SK-N-SH (cell line): ENCODE results near the gene PTPN18. TPM values are rescaled to one million over a fixed set of nuclear protein-coding genes. Genes with fewer than 3 reads are reported as not detected.

ENCODE experiments used
- CTCF ChIA-PET: fragments of 300-600, 350-600 bp; formaldehyde crosslinking; extraction: SDS; loops from one replicate; lab custom pipeline; 2021; lab: Yijun Ruan, JAX
- POLR2A ChIA-PET: fragments of 350-600 bp; sonication (Branson Sonifier 250); formaldehyde crosslinking; extraction: SDS; loops from one replicate; lab custom pipeline; 2020; ENCODE audit warnings: antibody characterized with exemption, inconsistent platforms; lab: Yijun Ruan, JAX
- DNase-seq: peaks from one replicate; pipeline ENCODE4 v3.0.0; 2012
- H2AFZ ChIP-seq: fragments of 200-600 bp; sonication (generic); 2 replicates; pipeline ENCODE4 v1.8.1; 2016; ENCODE audit warnings: antibody characterized with exemption, mild to moderate bottlenecking, low read depth
- H3F3A ChIP-seq: fragments of 200-600 bp; sonication (generic); replicated peaks from 2 replicates; pipeline ENCODE3; 2016; ENCODE audit warnings: antibody characterized with exemption, mild to moderate bottlenecking; ENCODE audit not compliant: insufficient read depth
- H3K27ac ChIP-seq, 2 experiments: fragments of 200-500 bp in 1 of 2; fragments of 200-600 bp in 1 of 2; sonication (Bioruptor generic) in 1 of 2; sonication (generic), shearing (Covaris generic) in 1 of 2; 2 replicates each; pipeline versions ENCODE4 v1.5.1 to v1.6.1; 2014 to 2016; ENCODE audit warnings: low read depth in 2 of 2, inconsistent platforms in 1 of 2, low read length in 1 of 2, mild to moderate bottlenecking in 1 of 2, mixed read lengths in 1 of 2
- H3K27me3 ChIP-seq: fragments of 200-600 bp; sonication (generic), shearing (Covaris generic); 2 replicates; pipeline ENCODE4 v1.6.1; 2016; ENCODE audit warnings: mixed run types; ENCODE audit not compliant: insufficient read depth
- H3K36me3 ChIP-seq, 2 experiments: fragments of 200-500 bp in 1 of 2; fragments of 200-600 bp in 1 of 2; sonication (Bioruptor generic) in 1 of 2; sonication (generic) in 1 of 2; replicated peaks in 1 of 2; 2 replicates each; pipeline versions ENCODE3 to v1.5.1; 2014 to 2016; ENCODE audit warnings: low read length in 1 of 2, mild to moderate bottlenecking in 1 of 2; ENCODE audit not compliant: insufficient read depth in 2 of 2, control insufficient read depth in 1 of 2
- H3K4me1 ChIP-seq, 2 experiments: fragments of 200-500 bp in 1 of 2; fragments of 200-600 bp in 1 of 2; sonication (Bioruptor generic) in 1 of 2; sonication (generic), shearing (Covaris generic) in 1 of 2; 2 replicates each; pipeline versions ENCODE4 v1.5.1 to v1.6.1; 2014 to 2016; ENCODE audit warnings: low read depth in 1 of 2, low read length in 1 of 2, mixed run types in 1 of 2; ENCODE audit not compliant: insufficient read depth in 2 of 2, control insufficient read depth in 1 of 2
- H3K4me2 ChIP-seq: fragments of 200-600 bp; sonication (generic), shearing (Covaris generic); 2 replicates; pipeline ENCODE4 v1.6.1; 2017; ENCODE audit warnings: mixed run types
- H3K4me3 ChIP-seq, 2 experiments: fragments of 200-500 bp in 1 of 2; fragments of 200-600 bp in 1 of 2; sonication (Bioruptor generic) in 1 of 2; sonication (generic), shearing (Covaris generic) in 1 of 2; 2 replicates each; pipeline versions ENCODE4 v1.5.1 to v1.8.1; 2014 to 2016; ENCODE audit warnings: low read depth in 2 of 2, inconsistent platforms in 1 of 2, low read length in 1 of 2, mild to moderate bottlenecking in 1 of 2, mixed read lengths in 1 of 2, moderate library complexity in 1 of 2
- H3K79me2 ChIP-seq: fragments of 200-600 bp; sonication (generic); 2 replicates; pipeline ENCODE4 v1.8.1; 2017; ENCODE audit warnings: mild to moderate bottlenecking; ENCODE audit not compliant: insufficient read depth
- H3K9ac ChIP-seq: fragments of 200-600 bp; sonication (generic); 2 replicates; pipeline ENCODE4 v1.6.1; 2017; ENCODE audit warnings: mixed run types
- H3K9me2 ChIP-seq: fragments of 200-600 bp; sonication (generic); 2 replicates; pipeline ENCODE4 v1.6.1; 2017; ENCODE audit warnings: mixed run types
- H3K9me3 ChIP-seq: fragments of 200-600 bp; sonication (generic); 2 replicates; pipeline ENCODE4 v1.6.1; 2017; ENCODE audit warnings: mixed run types, mild to moderate bottlenecking, moderate library complexity
- H4K20me1 ChIP-seq: fragments of 200-600 bp; sonication (generic); 2 replicates; pipeline ENCODE4 v1.6.1; 2017; ENCODE audit warnings: mild to moderate bottlenecking, mixed run types; ENCODE audit not compliant: insufficient read depth
- CHD2 ChIP-seq: fragments of 150-350 bp; IDR thresholded peaks from 2 replicates; pipeline ENCODE4 v1.6.1; 2018; ENCODE audit warnings: low read length; ENCODE audit not compliant: partially characterized antibody
- EP300 ChIP-seq, 2 experiments: IDR thresholded peaks; 2 replicates each; pipeline versions ENCODE4 v1.4.0 to v1.6.1; 2012; ENCODE audit warnings: borderline replicate concordance in 1 of 2, low read depth in 1 of 2, low read length in 1 of 2
- FOXM1 ChIP-seq: IDR thresholded peaks from 2 replicates; pipeline ENCODE4 v1.4.0; 2012; ENCODE audit warnings: low read depth, mild to moderate bottlenecking
- GABPA ChIP-seq: IDR thresholded peaks from 2 replicates; pipeline ENCODE4 v1.4.0; 2012; ENCODE audit warnings: low read depth, mild to moderate bottlenecking
- JUND ChIP-seq: IDR thresholded peaks from 2 replicates; pipeline ENCODE4 v1.4.0; 2012
- MEF2A ChIP-seq: IDR thresholded peaks from 2 replicates; pipeline ENCODE4 v1.4.0; 2012; ENCODE audit warnings: low read depth, borderline replicate concordance
- NRF1 ChIP-seq: IDR thresholded peaks from 2 replicates; pipeline ENCODE4 v1.6.1; 2012; ENCODE audit warnings: low read depth, mild to moderate bottlenecking, low read length
- RCOR1 ChIP-seq: fragments of 150-350 bp; IDR thresholded peaks from 2 replicates; pipeline ENCODE4 v1.6.1; 2017; ENCODE audit warnings: antibody characterized with exemption, low read length
- RFX5 ChIP-seq: IDR thresholded peaks from 2 replicates; pipeline ENCODE4 v1.6.1; 2012; ENCODE audit warnings: mild to moderate bottlenecking, improper control_type of control experiment, low read length
- RXRA ChIP-seq: IDR thresholded peaks from 2 replicates; pipeline ENCODE4 v1.4.0; 2012; ENCODE audit warnings: low read depth, mild to moderate bottlenecking, borderline replicate concordance
- SIN3A ChIP-seq: IDR thresholded peaks from 2 replicates; pipeline ENCODE4 v1.6.1; 2012; ENCODE audit warnings: low read depth, mild to moderate bottlenecking, low read length, moderate library complexity, borderline replicate concordance
- SMC3 ChIP-seq: IDR thresholded peaks from 2 replicates; pipeline ENCODE4 v1.6.1; 2012; ENCODE audit warnings: low read depth, low read length, improper control_type of control experiment
- TAF1 ChIP-seq: IDR thresholded peaks from 2 replicates; pipeline ENCODE4 v1.6.1; 2012; ENCODE audit warnings: low read depth, mild to moderate bottlenecking, low read length, moderate library complexity, borderline replicate concordance
- TCF12 ChIP-seq: IDR thresholded peaks from 2 replicates; pipeline ENCODE4 v1.4.0; 2012
- TEAD4 ChIP-seq: IDR thresholded peaks from 2 replicates; pipeline ENCODE4 v1.4.0; 2012; ENCODE audit warnings: mild to moderate bottlenecking, borderline replicate concordance; ENCODE audit not compliant: insufficient read depth
- WGBS: methylation state at CpG from one replicate; pipeline ENCODE4 v1.1.6; 2017; ENCODE audit warnings: low lambda C conversion rate; 5-methylcytosine and 5-hydroxymethylcytosine counted together
- polyA plus RNA-seq, 3 experiments: library from polyadenylated mRNA; depleted of rRNA; stranded (reverse); fragments of >200 nt; gene quantifications; 2 replicates each; pipeline ENCODE4 v1.2.3, GENCODE V29; 2012
- TF ChIP-seq, protein P1 (sequence below): IDR thresholded peaks from 2 replicates; pipeline ENCODE4; 2012
- TF ChIP-seq, protein P2 (sequence below): IDR thresholded peaks from 2 replicates; pipeline ENCODE4 v1.4.0; 2012; ENCODE audit warnings: low read depth, borderline replicate concordance
- TF ChIP-seq, protein P3 (sequence below): fragments of 150-350 bp; IDR thresholded peaks from 2 replicates; pipeline ENCODE4 v1.6.1; 2016; ENCODE audit warnings: mild to moderate bottlenecking, low read depth, low read length
- TF ChIP-seq, protein P4 (sequence below): fragments of 200-600 bp; sonication (generic); IDR thresholded peaks from 2 replicates; pipeline ENCODE4 v1.6.1; 2017; ENCODE audit warnings: antibody characterized with exemption, mild to moderate bottlenecking, moderate library complexity

Gene PTPN18
- polyA plus RNA-seq, 1 of the 3 experiments (the other 2 are of a cell fraction): 30.4 TPM

DNA sequence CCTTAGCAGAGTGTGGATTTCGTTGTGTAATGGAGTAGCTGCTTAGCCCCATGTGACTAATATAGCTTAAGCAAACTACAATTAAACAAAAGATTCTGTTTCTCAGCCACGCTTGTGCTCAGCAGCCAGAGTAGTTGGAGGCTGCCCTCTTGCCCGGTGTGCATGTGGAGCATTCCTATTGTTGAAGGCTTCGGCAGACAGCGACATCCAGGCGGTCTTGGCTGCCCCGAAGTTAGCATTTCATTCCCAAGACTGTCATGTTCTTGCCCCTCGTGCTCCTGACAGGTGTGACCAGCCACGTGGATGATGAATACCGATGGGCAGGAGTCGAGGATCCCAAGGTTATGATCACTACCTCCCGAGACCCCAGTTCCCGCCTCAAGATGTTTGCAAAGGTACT lies 10.8 kb upstream of the PTPN18 start:
- no peaks in the 10 kb centered on the region for H3K9me2 ChIP-seq
- H3K4me3 ChIP-seq: no peak overlapping the region
- no peaks in the 10 kb centered on the region for H3K27me3 ChIP-seq
- peaks cover 9% of the 10 kb centered on the region; the same call in 1 of the 2 replicates for H4K20me1 ChIP-seq
- peaks cover 30 to 48% of the 10 kb centered on the region in 2 experiments for H3K36me3 ChIP-seq
- peaks cover 20% of the 10 kb centered on the region for H3K79me2 ChIP-seq
- ChIA-PET CTCF (interaction anchor here (1.2 kb wide), 1 partner anchor 10 kb away, joined by 4 read pairs; the partner anchor contains the start of gene PTPN18), POLR2A (interaction anchor here (4.8 kb wide), 1 partner anchor 10 kb away, joined by 38 read pairs; the partner anchor contains the start of gene PTPN18)
- H3K4me2 ChIP-seq: no peak overlapping the region
- TF ChIP-seq TCF12 (no peak), TEAD4 (no peak), RCOR1 (no peak), TAF1 (no peak), SMC3 (no peak), RFX5 (no peak), FOXM1 (no peak), CHD2 (no peak), SIN3A (no peak), GABPA (no peak), RXRA (no peak), MEF2A (no peak)
- TF ChIP-seq, protein P1, sequence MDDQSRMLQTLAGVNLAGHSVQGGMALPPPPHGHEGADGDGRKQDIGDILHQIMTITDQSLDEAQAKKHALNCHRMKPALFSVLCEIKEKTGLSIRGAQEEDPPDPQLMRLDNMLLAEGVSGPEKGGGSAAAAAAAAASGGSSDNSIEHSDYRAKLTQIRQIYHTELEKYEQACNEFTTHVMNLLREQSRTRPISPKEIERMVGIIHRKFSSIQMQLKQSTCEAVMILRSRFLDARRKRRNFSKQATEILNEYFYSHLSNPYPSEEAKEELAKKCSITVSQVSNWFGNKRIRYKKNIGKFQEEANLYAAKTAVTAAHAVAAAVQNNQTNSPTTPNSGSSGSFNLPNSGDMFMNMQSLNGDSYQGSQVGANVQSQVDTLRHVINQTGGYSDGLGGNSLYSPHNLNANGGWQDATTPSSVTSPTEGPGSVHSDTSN: no peak
- TF ChIP-seq, protein P2, sequence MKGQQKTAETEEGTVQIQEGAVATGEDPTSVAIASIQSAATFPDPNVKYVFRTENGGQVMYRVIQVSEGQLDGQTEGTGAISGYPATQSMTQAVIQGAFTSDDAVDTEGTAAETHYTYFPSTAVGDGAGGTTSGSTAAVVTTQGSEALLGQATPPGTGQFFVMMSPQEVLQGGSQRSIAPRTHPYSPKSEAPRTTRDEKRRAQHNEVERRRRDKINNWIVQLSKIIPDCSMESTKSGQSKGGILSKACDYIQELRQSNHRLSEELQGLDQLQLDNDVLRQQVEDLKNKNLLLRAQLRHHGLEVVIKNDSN: no peak
- no peaks in the 10 kb centered on the region for H3K9me3 ChIP-seq
- 94% methylated on average over 13 of the region's 13 CpGs for WGBS
- no peak overlapping the region for H3K9ac ChIP-seq
- no peak overlapping the region for H2AFZ ChIP-seq
- peaks cover 3% of the 10 kb centered on the region for H3F3A ChIP-seq
- peaks cover 5 to 14% of the 10 kb centered on the region in 2 experiments; a peak in 1 of 4 replicates for H3K4me1 ChIP-seq
- no peak for DNase-seq
- H3K27ac ChIP-seq: no peak overlapping the region

DNA sequence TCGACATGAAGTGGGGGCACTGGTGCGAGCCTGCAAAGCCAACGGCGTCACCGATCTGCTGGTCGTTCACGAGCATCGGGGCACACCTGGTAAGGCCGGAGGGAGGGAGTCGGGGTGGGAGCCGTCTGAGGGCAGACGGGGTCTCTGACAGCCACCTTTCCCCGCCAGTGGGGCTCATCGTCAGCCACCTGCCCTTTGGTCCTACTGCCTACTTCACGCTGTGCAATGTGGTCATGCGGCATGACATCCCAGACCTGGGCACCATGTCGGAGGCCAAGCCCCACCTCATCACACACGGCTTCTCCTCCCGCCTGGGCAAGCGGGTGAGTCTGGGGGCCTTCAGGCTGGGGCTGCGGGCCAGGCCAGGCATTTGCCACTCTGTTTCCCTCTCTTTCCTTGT lies 10.2 kb upstream of the PTPN18 start:
- H2AFZ ChIP-seq: no peak overlapping the region
- ChIA-PET POLR2A (interaction anchor here (4.8 kb wide), 1 partner anchor 9 kb away, joined by 38 read pairs; the partner anchor contains the start of gene PTPN18), CTCF (interaction anchor here (1.2 kb wide), 1 partner anchor 10 kb away, joined by 4 read pairs; the partner anchor contains the start of gene PTPN18)
- no peak overlapping the region for H3K27ac ChIP-seq
- 96% methylated on average over 17 of the region's 21 CpGs for WGBS
- peaks cover 5 to 14% of the 10 kb centered on the region in 2 experiments; a peak in 1 of 4 replicates for H3K4me1 ChIP-seq
- H3F3A ChIP-seq: peaks cover 7% of the 10 kb centered on the region
- no peak overlapping the region for H3K9ac ChIP-seq
- H3K9me3 ChIP-seq: no peaks in the 10 kb centered on the region
- no peak for DNase-seq
- H3K79me2 ChIP-seq: peaks cover 20% of the 10 kb centered on the region
- peaks cover 9% of the 10 kb centered on the region; the same call in 1 of the 2 replicates for H4K20me1 ChIP-seq
- no peak overlapping the region for H3K4me3 ChIP-seq
- no peaks in the 10 kb centered on the region for H3K27me3 ChIP-seq
- no peak overlapping the region for H3K4me2 ChIP-seq
- H3K36me3 ChIP-seq: peaks cover 28 to 48% of the 10 kb centered on the region in 2 experiments
- no peaks in the 10 kb centered on the region for H3K9me2 ChIP-seq
- TF ChIP-seq JUND: no peak
- no peak for TF ChIP-seq MEF2A
- TF ChIP-seq SMC3: no peak
- TF ChIP-seq, protein P2: no peak
- no peak for TF ChIP-seq FOXM1
- TF ChIP-seq, protein P3, sequence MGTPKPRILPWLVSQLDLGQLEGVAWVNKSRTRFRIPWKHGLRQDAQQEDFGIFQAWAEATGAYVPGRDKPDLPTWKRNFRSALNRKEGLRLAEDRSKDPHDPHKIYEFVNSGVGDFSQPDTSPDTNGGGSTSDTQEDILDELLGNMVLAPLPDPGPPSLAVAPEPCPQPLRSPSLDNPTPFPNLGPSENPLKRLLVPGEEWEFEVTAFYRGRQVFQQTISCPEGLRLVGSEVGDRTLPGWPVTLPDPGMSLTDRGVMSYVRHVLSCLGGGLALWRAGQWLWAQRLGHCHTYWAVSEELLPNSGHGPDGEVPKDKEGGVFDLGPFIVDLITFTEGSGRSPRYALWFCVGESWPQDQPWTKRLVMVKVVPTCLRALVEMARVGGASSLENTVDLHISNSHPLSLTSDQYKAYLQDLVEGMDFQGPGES: no peak
- TF ChIP-seq RXRA: no peak
- no peak for TF ChIP-seq EP300 (IDR thresholded peaks at IDR 0.05; ENCODE audit: borderline replicate concordance in 1 of 2, low read depth in 1 of 2, low read length in 1 of 2)
- TF ChIP-seq RCOR1: no peak
- TF ChIP-seq SIN3A: no peak
- TF ChIP-seq, protein P4, sequence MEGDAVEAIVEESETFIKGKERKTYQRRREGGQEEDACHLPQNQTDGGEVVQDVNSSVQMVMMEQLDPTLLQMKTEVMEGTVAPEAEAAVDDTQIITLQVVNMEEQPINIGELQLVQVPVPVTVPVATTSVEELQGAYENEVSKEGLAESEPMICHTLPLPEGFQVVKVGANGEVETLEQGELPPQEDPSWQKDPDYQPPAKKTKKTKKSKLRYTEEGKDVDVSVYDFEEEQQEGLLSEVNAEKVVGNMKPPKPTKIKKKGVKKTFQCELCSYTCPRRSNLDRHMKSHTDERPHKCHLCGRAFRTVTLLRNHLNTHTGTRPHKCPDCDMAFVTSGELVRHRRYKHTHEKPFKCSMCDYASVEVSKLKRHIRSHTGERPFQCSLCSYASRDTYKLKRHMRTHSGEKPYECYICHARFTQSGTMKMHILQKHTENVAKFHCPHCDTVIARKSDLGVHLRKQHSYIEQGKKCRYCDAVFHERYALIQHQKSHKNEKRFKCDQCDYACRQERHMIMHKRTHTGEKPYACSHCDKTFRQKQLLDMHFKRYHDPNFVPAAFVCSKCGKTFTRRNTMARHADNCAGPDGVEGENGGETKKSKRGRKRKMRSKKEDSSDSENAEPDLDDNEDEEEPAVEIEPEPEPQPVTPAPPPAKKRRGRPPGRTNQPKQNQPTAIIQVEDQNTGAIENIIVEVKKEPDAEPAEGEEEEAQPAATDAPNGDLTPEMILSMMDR: no peak
- TF ChIP-seq NRF1: no peak
